GM15510 (cell line): Measurements from ENCODE around the gene TMEM260.

Experiments
- POLR2A ChIP-seq: IDR thresholded peaks from 3 replicates; pipeline ENCODE4 v1.6.1; 2011; ENCODE audit warnings: borderline replicate concordance; ENCODE audit not compliant: insufficient read length; ENCODE audit errors: extremely low read depth

Gene TMEM260

GRCh38 chr14:56687123-56687522 is 107.5 kb downstream of the TMEM260 start:
- TF ChIP-seq POLR2A = no peak

DNA sequence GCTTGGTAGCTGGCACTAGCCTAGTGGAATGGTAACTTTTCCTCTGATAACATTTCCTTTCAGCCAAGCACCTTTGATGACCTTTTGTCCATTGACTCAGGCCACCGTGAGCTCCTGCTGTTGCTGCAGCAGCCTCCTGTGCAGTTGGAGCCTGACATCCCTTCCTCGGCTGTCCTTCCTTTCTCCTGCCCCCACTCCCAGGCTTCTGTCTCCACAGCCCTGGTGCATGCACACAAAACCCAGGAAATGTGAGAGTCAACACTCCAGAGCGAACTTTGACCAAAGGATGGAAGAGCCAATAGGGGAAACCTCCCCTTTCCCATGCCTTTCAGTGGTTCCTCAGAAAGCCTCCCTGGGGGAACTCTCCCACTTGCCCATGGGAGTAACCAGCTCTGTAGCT is 115.0 kb downstream of the TMEM260 start:
- no peak for TF ChIP-seq POLR2A
